ENCODE measurements around the gene PTPRR. TPM values are rescaled to one million over a fixed set of nuclear protein-coding genes. Genes with fewer than 3 reads are reported as not detected.

PTPRR gene
- total and polyA plus RNA-seq, 2 experiments from 2014 or later, result not detected

- Histone ChIP-seq H3K4me1 (ENCODE audit: low read depth) (peaks cover 1% of the 10 kb centered on the region), H3K4me3 (no peak overlapping the region), H3K27ac (no peak overlapping the region), H3K27me3 (no peaks in the 10 kb centered on the region), H3K9me3 (ENCODE audit: low read depth) (no peaks in the 10 kb centered on the region), H3K36me3 (no peaks in the 10 kb centered on the region)
- TF ChIP-seq CTCF (IDR thresholded peaks at IDR 0.05; ENCODE audit: low read depth, low read length), result no peak
- DNase-seq (ENCODE audit: low read depth in 1 of 2, low spot score in 1 of 2), result no peak
Measured at GRCh38 chr12:70826156-70826555, 94.4 kb downstream of the PTPRR start.

DNA sequence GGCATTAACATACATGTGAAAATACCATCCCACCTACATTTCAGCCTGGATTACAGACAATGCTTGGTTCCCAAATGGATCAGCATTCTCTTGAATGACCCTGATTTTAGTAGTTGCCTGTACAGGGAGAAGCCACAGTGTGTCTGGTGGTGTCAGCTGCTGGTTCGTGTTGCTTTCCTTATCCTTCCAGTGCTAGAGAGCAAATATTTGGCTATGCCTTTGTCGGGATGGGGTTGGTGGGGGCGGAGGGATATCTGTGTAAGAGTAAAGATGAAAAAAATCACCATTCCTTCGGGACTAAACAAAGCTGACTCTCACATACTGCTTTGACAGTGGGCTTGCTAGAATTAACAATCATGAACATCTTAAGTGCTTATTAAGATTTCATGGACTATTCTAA lies 96.0 kb downstream of the PTPRR start:
- DNase-seq (ENCODE audit: low read depth in 1 of 2, low spot score in 1 of 2), result no peak
- Histone ChIP-seq H3K4me3 (no peak overlapping the region), H3K9me3 (ENCODE audit: low read depth) (no peaks in the 10 kb centered on the region), H3K36me3 (no peaks in the 10 kb centered on the region), H3K4me1 (ENCODE audit: low read depth) (no peaks in the 10 kb centered on the region), H3K27me3 (no peaks in the 10 kb centered on the region), H3K27ac (no peak overlapping the region)
- no peak for TF ChIP-seq CTCF (IDR thresholded peaks at IDR 0.05; ENCODE audit: low read depth, low read length)

GRCh38 chr12:70823182-70823976 lies 97.2 kb downstream of the PTPRR start:
- Histone ChIP-seq H3K36me3 (no peaks in the 10 kb centered on the region), H3K27me3 (no peaks in the 10 kb centered on the region), H3K9me3 (ENCODE audit: low read depth) (no peaks in the 10 kb centered on the region), H3K27ac (peak overlapping the region; percentile 37), H3K4me1 (ENCODE audit: low read depth) (no peaks in the 10 kb centered on the region), H3K4me3 (no peak overlapping the region)
- TF ChIP-seq CTCF (IDR thresholded peaks at IDR 0.05; ENCODE audit: low read depth, low read length), result no peak
- DNase-seq (ENCODE audit: low read depth in 1 of 2, low spot score in 1 of 2), result no peak

DNA sequence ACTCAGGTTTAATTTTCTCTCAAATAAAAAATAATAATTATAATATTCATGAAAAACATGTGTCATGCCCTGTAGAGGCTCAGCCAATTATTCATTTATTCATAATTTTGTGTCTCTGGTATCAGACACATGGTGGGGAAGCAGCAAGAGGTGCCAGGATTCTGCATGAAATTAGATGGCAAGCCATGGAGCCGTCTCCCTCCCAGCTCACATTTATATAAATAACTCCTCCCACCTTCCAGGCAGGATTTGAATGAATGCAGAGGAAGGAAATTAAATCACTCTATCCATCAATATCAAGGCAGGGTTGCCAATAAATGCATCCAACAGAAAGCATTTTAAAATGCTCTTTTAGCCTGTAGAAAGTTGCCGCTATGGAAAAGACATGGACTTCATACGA lies 98.1 kb downstream of the PTPRR start:
- no peaks in the 10 kb centered on the region for H3K27me3 ChIP-seq
- TF ChIP-seq CTCF (IDR thresholded peaks at IDR 0.05; ENCODE audit: low read depth, low read length), result no peak
- H3K27ac ChIP-seq, result no peak overlapping the region
- no peaks in the 10 kb centered on the region for H3K4me1 ChIP-seq (ENCODE audit: low read depth)
- H3K9me3 ChIP-seq (ENCODE audit: low read depth), result no peaks in the 10 kb centered on the region
- H3K36me3 ChIP-seq, result no peaks in the 10 kb centered on the region
- no peak overlapping the region for H3K4me3 ChIP-seq
- no peak for DNase-seq (ENCODE audit: low read depth in 1 of 2, low spot score in 1 of 2)

DNA sequence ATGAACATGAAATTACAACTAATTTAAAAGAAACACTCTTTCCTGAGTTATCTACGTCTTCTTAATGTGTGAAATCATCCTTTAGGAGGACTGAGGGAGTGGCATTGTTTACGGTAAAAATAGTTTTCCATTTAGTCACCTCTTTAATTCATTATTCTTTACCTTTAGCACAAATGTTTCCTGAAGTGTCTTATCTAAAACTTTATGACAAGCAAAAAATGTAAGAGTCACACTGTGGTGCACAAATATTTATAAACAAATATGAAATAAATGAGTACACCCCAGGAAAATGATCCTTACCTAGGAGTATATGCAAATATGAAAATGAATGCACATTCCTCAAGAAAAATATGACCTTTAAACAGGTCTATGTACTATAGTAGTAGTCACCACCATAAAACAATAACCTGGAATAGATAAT lies 104.6 kb downstream of the PTPRR start:
- Histone ChIP-seq H3K27me3 (no peaks in the 10 kb centered on the region), H3K4me1 (ENCODE audit: low read depth) (no peaks in the 10 kb centered on the region), H3K36me3 (no peaks in the 10 kb centered on the region), H3K4me3 (no peak overlapping the region), H3K27ac (no peak overlapping the region), H3K9me3 (ENCODE audit: low read depth) (no peaks in the 10 kb centered on the region)
- TF ChIP-seq CTCF (IDR thresholded peaks at IDR 0.05; ENCODE audit: low read depth, low read length), result no peak
- no peak for DNase-seq (ENCODE audit: low read depth in 1 of 2, low spot score in 1 of 2)

Measured in cardiac muscle cell (in vitro differentiated cells and primary cell).